HG02938 (cell line): ENCODE measurements around the gene PRAME.
"Not testable (repeated sequence)": the region's sequence is repeated elsewhere in the genome, so short reads cannot be mapped to it uniquely, and the experiment has no call there.

ENCODE experiments used
- ATAC-seq: cut with Tn5 transposase; IDR thresholded peaks from one replicate; pipeline ENCODE4 v1.9.1; 2021; ENCODE audit warnings: mild to moderate bottlenecking, moderate library complexity; ENCODE audit not compliant: unreplicated experiment

The PRAME gene

DNA sequence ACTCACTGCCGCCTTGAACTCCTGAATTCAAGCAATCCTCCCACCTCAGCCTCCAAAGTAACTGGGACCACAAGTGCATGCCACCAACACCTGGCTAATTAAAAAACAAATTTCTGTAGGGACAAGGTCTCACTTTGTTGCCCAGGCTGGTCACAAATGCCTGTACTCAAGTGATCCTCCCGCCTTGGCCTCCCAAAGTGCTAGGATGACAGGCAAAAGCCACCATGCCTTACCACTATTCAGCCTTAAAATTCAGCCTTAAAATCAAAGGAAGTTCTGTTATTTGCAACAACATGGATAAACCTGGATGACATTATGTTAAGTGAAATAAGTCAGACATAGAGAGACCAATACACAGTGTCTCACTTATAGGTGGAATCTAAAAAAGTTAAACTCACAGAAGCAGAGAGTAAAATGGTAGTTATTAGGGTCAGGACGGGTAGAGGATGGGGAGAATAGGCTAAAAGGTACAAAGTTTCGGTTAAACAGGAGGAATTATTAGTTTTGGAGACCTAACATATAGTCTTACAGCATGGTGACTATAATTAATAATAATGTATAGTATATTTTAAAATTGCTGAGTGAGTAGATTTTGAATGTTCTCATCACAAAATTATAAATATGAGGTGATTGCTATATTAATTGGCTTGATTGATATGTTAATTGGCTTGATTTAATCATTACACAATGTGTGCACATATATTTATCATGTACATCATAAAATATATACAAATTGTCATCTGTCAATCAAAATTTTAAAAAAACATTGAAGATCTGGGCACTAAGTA, 32.7 kb downstream of the PRAME start:
- ATAC-seq = no peak

DNA sequence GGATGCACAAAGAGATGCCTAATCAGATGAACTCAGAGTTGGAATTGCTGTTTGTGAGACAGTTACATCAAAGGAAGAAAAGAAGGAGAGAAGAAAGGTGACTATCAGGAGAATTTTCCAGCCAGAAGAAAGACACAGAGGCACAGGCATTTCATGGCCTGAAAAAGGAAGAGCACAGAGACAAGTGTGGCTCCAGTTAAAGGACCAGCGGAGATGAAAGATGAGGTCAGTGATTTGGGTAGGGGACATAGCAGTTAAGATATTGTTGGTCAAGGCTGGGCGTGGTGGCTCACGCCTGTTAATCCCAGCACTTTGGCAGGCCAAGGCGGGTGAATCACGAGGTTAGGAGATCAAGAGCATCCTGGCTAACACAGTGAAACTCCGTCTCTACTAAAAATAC, 35.6 kb downstream of the PRAME start:
- no peak for ATAC-seq

DNA sequence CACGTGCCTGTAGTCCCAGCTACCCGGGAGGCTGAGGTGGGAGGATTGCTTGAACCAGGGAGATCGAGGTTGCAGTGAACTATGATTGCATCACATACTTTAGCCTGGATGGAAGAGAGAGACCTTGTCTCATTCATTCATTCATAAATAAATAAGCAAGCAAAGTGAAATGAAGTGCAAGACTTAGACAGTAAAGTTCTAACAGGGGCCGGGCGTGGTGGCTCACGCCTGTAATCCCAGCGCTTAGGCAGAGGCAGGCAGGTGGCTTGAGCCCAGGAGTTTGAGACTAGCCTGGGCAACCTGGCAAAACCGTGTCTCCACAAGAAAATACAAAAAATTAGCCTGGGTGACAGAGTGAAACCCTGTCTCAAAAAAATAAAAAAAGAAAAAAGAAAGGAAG, 37.4 kb downstream of the PRAME start:
- no peak for ATAC-seq

DNA sequence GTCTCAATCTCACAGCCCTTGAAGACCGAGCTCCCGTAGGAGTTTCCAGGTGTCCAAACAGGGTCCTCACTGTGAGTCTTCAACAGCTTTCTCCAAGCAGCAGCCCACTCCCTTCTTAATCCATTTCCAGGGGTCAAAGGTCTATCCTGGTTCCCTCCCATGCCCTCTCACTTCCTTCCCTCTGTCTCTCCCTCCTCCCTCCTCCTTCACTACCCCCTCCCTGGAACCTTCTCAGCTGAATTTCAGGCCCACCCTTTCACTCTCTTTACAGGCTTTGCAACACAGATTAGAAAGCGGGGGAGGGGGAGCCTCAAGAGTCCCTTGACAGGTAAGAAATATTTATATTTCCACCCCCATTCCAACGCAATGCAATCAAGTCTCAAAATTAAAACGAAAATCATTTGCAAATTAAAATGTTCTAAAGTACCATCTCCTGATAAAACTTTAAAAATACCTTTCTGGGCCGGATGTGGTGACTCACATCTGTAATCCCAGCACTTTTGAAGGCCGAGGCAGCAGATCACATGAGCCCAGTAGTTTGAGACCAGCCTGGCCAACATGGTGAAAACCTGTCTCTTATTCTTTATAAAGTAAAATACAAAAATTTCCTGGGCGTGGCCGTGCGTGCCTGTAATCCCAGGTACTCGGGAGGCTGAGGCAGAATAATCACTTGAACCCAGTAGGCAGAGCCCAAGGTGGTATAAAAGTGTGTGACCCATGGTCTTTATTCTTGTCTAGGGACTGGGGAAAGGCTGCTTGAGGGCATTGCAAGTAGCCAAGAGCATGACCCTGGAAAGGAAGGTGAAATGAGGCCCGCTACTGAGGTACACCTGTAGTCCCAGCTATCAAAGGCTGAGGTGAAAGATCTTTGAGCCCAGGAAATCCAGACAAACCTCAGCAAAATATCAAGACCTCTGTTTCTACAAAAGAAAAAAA, 38.1 kb downstream of the PRAME start:
- no peak for ATAC-seq

DNA sequence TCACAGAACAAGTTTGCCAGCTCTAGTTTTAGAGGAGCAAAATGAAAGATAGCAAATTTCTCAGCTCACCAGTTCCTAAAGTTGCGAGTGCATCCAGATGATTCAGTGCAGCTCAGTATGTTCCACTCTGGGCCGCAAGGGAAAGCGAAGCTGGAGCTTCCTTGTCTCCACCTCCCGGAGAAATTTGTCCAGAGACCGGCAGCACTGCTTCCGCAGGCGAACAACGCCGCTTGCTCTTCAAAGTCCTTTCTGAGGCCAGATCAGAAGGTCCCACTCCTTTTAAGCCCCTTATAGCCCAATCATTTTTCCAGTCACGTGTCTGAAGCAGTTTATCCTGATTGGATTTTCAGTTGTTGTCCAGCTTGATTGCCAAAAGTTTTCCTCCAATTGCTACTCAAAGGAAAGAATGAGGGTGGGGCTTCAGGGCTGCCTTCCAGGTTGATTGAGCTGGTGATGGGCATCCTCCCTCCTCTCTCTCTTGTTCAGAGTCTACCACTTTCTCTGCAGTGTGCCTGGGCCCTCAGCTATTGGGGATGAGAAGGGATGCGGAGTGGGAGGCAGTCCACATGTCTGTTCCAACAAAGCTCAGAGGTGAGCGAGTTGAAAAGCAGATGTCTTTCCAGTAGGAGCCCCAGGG, 38.9 kb downstream of the PRAME start, which contains the start of gene ZNF280A:
Gene ZNF280A, minus strand, starts transcription at position 251 of the 637 bp plus-strand sequence. CDS start 4,640 bp downstream, outside the sequence.
- no peak for ATAC-seq

DNA sequence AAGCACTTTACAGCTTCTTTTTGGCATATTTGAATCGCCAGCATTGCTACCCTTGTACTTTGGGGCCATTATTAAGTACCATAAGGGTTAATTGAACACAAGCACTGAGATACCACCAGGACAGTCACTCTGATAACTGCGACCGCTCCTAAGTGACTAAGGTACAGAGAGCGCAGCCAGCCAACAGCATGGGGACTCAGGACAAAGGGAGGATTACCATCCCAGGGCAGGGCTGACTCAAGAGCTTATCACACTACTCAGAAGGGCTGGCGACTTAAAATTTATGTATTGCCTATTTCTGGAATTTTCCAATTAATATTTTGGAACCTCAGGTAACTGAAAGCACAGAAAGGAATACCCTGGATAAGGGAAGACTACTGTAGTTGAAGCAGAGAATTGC, 39.5 kb downstream of the PRAME start:
- ATAC-seq = no peak

DNA sequence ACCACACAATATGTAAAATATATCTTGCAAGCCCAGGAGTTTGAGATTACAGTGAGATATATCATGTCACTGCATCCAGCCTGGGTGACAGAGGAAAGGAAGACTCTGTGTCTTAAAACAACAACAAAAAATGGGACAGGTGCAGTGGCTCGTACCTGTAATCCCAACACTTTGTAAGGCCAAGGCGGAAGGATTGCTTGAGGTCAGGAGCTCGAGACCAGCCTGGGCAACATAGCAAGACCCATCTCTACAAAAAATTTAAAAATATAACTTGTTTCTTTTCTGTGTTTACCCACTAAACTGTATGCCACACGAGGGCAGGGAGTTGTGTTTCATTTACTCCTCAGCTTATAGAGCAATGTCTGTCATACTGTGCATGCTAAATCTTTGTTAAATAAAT, 42.1 kb downstream of the PRAME start:
- ATAC-seq = no peak

DNA sequence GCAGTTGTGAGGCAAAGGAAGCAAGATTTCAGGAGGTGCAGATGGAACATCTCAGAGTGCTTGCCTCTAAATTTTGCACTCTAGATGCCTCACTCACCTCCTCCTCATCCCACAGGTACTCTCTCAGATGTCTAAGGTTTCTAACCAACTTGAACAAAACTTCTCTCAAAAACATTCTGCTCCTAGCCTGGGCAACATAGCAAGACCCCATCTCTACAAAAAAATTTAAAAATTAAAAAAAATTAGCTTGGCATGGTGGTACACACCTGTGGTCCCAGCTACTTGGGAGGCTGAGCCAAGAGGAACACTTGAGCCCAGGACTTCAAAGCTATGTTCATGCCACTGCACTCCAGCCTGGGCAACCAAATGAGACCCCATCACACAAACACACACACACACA, 43.2 kb downstream of the PRAME start:
- ATAC-seq = no peak

DNA sequence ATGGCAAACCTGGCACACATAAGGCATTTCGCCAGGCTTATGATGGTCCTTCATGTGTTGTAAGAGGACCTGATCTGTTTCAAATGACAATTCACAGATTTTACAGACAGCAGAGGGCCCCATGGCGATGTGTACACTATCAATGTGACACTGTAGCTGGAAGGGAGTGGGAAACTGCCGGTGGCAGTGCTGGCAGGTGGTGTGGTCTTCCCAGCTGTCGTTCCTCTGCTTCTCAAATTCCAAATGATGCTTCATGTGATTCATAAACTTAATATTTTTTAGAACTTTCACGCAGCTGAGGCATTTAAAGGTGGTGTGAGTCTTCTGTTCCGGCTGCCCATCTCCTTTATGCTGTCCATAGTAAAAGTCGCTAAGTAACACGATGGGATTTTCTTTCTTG, 44.6 kb downstream of the PRAME start:
- ATAC-seq = not testable (repeated sequence)

DNA sequence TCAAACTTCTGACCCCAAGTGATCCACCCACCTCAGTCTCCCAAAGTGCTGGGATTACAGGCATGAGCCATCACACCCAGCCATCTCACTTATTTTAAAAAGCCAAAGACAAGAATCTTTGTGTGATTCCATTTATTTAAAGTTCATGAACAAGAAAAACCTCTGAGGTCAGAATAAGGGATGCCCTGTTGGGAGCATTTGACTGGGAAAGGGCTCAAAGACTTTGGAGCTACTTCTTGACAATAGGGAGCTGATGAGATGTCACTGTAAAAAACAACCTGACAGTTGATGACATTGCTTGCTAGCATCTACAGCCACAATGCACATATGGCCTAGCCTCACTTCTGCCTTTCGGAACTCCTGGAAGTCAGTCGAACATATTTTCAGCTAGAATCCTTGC, 45.4 kb downstream of the PRAME start:
- no peak for ATAC-seq

DNA sequence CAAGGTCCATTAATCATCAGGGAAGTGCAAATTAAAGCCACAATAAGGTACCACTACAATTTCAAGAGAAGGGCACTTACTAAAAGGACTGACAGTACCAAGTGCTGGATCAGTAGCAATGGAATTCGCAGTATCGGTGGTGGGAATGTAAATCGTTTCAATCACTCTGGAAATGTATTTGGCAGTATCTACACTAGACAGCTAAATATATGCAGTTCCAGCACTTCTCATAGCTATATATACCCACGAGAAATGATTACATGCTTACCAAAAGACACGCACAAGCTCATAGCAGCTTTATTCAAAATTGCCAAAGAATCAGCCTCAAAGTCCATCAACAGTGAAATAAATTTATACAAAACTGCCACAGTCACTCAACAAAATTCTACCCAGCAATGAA, 46.1 kb downstream of the PRAME start:
- ATAC-seq = no peak

DNA sequence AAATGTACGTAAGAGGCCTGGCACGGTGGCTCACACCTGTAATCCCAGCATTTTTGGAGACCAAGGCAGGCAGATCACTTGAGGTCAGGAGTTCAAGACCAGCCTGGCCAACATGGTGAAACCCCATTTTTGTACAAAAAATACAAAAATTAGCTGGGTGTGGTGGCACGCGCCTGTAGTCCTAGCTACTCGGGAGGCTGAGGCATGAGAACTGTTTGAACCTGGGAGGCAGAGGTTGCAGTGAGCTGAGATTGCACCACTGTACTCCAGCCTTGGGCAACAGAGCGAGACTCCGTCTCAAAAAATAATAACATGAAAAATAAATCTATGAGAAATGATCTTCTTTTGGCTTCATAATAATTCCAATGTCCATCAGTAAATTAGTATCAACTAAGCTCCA, 48.2 kb downstream of the PRAME start:
- not testable (repeated sequence) for ATAC-seq

DNA sequence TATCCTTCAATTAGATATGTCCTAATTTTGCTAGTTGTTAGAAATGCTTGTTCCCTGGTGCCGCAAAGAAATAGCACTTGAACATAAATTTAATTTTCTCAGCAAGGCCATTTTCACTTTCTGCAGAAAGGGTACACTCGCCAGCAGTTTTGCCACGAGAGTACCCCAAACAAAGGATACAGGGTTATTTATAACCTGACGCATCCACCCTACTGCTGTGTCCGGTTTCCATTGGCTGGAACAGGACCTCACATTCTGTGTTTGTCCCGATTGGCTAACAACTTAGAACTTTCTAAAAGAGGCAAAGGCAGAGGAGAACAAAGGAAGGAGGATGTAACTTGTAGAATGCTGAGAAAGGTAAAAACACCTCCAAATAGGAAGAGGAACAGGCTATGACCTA, 49.2 kb downstream of the PRAME start:
- ATAC-seq = not testable (repeated sequence)

DNA sequence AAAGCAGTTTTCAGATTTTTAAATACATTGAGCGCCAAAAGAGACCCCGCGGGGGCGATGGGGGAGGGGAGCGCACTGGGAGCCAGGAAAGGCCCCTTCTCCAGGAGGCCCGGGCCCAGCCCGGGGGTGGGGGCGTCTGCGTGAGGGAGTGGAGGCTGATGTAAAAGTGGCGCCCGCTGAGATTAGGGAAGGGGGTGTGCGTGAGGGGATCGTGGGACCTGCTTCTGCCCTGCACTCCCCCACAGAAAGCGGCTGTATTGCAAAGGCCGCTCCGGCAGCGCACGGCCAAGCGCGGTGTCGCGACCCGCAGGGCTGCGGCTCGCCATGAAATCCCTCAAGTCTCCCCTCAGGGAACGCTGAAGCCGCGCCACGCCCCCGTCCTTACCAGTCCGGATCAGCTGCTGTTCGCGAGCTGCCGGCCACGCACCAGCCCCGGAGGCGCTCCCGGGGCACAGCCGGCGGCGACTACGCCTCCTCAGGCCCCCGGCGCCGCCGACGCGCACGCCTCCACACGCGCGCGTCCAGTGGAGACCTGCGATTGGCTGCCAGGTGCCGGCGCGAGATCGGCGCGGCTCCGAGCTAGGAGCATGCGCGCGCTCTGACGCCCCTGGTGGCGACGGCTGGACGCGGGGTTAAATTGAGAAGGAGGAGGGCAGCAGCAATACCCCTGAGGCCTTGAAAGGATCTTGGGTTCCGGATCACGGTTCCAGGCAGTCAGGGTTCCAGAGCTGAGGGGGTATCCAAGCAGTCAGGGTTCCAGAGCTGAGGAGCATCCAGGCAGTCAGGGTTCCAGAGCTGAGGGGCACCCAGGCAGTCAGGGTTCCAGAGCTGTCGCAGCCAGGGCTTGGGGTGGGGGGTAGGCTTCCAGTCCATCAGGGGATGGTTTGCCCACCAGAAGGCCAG, 50.5 kb downstream of the PRAME start, which contains the start of gene ZNF280B:
Gene ZNF280B, minus strand, starts transcription at position 469 of the 903 bp plus-strand sequence. CDS start 19,344 bp downstream, outside the sequence.
- peak; percentile 84 for ATAC-seq

DNA sequence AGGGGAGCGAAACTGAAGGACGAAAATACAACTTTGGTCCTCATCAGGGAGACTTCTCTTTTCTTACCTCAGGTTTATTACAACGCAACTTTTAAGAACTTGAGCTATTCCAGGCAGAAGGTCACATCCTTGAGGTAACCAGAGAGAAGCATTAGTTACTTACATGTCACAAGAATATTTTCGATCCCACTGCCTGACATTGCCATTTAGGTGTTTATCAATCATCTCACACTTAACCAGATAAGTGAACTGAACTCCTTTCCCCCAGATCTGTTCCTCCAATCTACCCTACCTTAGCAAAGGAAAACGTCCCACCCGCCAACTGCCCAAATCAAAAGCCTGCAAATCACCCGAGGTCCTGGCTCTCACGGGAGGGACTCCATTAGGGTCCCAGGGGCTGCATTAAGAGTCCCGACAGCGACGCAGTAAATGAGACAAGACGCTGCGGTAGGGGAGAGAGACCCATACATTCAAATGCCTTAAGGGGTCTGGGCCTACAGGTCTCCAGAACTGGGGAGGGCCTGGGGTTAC, 51.3 kb downstream of the PRAME start:
- ATAC-seq = no peak

DNA sequence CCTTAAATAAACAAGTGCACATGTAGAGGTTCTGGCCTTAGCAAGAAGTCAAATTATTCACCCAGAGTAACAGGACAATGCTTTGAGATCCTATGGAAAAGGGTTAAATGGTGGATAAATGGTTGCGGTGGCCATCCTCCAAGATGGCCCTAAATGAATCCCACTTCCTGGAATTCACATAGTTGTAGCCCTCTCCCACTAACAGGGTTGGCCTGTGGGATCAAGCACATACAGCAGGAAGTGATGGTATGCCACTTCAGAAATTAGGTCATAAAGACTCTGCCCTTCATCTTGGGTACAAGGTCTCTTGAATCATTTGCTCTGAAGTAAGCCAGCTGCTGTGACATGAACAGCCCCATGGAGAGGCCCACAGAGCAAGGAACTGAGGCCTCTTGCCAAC, 52.3 kb downstream of the PRAME start:
- ATAC-seq = no peak

DNA sequence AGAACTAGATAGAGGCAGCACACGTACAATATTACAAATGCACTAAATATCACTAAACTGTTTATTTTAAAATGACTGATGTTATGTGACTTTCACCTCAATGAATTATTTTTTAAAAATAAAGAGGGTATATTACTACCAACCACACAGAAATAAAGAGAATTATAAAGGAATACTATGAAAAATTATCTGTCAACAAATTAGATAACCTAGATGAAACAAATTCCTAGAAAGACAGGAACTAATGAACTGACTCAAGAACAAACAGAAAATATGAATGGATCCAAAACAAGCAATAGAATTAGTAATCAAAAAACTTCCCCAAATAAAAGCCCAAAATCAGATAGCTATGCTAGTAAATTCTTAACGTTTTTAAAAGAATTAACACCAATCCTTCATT, 60.8 kb downstream of the PRAME start:
- no peak for ATAC-seq
